IPS-NIHi7 (cell line): Measurements from ENCODE around the gene PF4V1.

Experiments
- DNase-seq: peaks from one replicate; pipeline ENCODE4 v3.0.0; 2012; ENCODE audit warnings: mixed read lengths; ENCODE audit errors: extremely low spot score

PF4V1 gene

DNA sequence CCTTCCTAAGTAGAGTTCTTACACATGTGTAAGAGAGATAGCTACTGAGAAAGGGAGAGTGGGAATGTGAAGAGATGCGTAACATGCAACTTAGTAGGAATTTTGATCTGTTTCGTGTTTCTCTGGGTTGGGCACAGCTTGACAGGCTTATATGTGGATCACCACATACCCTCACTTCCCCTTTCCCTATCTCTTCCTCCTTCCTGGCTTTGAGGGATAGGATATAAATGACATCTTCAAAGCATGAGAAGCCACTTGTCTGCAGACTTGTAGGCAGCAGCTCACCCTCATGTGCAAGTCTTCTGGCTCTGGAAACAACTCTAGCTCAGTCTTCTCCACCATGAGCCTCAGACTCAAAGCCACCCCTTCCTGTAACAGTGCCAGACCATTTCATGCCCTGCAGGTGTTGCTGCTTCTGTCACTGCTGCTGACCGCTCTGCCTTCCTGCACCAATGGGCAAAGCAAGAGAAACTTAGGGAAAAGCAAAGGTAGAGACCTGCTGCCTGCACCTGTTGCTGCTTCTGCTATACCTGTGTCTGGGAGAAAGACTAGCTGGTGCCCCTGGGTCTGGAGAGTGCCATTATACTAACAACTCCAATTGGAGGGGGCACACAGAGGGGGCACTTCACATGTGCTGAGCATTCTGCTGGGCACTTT is 5.4 kb upstream of the PF4V1 start:
- no peak for DNase-seq

DNA sequence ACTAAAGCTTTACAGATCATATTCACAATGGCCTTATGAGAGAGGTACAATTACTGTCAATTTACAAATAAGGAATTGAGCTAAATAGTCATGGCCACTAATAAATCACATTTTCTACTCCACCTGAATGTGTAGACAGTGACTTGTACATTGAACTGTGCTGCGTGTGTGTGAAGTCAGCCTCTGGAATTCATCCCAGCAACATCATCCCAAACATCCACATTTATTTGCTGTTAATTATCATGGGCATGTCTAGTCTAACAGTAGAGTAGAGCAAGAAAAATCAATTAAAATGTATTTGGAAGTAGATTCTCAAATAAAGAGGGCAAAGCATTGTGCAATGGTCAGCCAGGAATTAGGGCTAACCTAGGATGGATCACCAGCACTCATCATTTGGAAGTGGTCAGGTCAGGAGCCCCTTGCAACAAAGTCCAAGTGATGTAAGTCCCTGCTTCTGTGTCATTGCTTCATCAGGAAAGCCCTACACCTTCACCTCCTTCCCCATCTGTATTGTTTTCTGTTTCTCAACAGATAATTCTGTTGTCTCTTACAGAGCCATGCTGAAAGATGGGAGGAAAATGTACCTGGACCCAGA is 4.8 kb upstream of the PF4V1 start:
- DNase-seq: no peak

DNA sequence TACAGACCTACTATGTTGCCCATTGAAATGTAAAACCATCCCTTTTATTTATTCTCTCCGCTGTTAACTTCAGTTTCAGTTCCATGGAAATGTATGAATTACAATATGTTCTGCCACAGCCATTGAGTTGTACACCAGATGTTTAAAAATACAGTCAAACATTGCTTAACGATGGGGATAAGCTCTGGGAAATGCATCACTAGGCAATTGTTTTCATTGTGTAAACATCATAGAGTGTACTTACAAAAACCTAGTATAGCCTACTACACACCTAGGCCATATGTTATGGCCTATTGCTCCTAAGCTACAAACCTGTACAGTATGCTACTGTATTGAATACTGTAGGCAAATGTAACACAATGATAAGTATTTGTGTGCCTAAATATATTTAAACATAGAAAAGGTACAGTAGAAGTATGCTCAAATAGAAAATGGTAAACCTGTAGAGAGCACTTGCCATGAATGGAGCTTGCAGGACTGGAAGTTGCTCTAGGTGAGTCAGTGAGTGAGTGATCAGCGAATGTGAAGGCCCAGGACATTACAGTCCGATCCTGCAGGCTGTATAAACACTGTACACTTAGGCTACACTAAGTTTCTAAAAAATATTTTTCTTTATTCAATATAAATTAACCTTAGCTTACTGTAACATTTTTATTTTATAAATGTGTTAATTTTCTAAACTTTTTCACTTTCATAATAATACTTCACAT is 2.7 kb upstream of the PF4V1 start:
- DNase-seq: no peak

DNA sequence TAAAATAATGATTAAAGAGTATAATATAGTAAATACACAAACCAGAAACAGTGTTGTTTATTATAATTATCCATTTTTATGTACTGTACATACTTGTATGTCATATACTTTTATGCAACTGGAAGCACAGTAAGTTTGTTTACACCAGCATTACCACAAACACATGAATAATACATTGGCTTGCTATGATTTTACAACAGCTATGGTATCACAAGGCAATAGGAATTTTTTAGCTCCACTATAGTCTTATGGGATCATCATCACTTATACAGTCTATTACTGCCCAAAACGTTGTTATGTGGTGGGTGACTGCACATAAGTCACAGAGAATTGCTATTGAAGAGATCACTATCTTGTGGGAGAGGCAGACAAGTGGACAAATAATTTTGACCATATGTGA is 1.8 kb upstream of the PF4V1 start:
- no peak for DNase-seq

DNA sequence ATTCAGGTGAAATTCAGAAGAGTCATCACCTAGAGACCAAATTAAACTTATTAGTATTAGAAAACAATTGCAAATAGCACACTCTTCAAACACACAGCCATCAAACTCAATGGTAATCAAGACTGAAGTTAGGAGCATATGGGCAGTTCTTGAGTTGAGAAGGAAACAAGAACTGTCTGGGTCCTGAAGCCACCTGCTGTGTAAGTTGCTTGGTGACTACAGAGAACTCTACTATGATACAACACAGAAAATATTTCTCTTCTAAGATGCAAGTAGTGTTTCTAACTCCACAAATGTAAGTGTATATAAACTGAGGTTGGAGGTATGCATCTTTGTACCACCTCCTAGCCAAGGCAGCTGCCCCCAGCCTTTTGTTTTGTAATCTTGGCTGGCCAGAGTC is 325 bp upstream of the PF4V1 start:
- DNase-seq: no peak

DNA sequence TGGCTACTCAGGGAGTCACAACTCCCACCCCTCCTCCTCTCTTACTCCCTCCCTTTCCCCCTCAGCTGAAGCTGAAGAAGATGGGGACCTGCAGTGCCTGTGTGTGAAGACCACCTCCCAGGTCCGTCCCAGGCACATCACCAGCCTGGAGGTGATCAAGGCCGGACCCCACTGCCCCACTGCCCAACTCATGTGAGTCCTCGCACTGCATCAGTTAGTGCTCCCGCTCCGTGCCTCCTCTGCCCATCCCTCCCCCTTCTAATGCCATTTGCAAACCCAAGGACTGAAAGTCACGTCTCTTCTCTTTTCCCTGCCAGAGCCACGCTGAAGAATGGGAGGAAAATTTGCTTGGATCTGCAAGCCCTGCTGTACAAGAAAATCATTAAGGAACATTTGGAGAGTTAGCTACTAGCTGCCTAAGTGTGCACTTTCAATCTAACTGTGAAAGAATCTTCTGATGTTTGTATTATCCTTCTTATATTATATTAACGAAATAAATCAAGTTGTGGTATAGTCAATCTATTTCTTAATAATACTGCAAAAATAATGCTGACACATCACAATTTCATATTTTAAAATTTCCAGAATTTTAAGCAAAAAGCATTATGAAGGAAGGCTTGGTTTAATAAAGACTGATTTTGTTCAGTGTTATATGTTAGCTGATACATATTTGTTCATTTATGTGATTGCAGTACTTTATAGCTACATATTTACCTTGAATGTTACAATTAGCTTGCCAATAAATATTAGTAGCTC is 800 bp downstream of the PF4V1 start:
- no peak for DNase-seq

DNA sequence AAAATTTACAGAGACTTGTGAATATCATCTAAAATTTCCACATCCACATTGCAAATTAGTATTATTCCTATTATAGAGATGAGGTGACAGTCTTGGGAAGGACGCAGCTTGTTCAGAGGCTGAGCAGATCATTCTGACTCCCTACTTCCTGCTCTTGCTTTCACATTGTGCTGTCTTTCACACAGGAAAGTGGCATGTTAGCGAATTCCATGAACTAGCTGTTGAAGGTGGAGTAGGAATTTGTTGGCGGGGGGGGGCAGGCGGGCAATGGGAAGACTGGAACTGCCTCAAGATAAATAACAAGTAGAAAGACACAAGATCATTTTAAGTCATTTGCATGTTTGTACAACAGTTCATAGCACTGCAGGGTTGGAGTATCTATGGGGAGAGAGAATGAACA is 2.3 kb downstream of the PF4V1 start:
- no peak for DNase-seq

DNA sequence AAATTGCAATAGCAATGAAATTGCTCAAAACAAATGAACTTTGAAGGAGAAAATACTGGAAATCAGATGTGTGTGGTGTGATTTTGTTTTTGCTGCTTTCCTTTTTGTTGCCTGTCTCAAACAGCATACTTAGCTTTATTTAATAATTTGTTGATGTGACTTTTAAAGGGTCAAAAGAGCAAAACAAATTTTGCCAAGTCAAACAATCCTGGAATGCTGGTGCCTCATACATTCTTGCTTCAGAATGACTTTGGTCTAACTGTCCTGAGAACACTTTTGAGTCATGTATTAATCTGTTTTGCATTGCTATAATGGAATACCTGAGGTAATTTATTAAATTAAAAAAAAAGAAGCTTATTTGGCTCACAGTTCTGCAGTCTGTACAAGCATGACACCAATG is 3.4 kb downstream of the PF4V1 start:
- DNase-seq: no peak

DNA sequence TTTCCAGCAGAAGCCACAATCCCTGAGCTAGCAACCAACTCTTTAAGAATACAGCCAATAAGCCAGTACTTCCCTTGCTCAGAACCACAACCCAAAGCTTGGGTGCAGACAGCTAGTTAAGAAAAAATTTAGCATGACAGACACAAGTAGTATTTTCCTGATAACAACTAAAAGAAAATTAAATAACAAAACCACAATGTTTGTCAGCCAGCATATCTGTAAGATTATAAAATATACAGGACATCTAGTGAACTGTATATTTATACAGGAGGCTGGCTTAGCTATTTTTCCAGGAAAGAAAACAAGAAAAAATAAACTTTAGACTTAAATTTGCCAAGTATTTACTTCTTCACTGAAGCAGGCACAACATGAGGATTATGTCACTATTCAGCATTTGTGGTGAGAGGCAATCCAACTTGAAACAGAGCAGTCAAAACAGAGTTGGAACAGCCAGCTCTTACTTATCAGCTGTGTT is 6.6 kb downstream of the PF4V1 start:
- no peak for DNase-seq

DNA sequence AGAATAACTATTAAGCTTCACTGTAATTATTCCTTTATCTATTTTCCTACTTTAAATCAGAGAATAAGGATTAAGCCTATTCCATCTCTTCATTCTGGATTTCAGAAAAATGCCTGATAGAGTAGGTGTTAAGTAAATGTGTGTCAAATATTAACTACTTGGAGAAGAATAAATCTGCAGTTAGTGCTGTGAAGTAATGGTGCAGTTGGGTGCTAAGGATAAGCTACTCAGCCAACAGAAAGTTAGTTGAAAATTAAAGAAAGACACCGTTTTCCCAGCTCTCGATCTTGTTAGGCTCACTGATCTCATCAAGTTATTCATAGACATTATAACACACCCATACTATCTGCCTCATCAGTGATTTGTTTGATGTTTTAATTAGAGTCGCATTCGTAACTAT is 7.1 kb downstream of the PF4V1 start:
- no peak for DNase-seq

DNA sequence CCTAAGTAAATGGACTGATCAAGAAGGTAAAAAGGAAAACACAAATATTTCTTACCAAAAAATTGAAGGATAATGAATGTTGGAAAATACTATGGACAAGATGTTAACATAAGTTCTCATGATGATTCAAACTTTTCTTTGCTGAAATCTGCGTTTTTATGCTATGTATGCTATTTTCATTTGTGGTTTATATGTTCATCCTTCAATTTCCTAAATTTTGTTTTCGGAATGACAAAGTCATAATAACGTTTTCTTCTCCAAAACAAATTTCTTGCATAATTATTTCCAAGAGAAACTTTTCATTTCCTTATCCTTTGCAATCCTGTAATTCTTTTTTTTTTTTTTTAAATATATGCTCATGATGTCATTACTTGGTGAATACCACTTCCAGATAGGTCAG is 7.8 kb downstream of the PF4V1 start:
- no peak for DNase-seq

DNA sequence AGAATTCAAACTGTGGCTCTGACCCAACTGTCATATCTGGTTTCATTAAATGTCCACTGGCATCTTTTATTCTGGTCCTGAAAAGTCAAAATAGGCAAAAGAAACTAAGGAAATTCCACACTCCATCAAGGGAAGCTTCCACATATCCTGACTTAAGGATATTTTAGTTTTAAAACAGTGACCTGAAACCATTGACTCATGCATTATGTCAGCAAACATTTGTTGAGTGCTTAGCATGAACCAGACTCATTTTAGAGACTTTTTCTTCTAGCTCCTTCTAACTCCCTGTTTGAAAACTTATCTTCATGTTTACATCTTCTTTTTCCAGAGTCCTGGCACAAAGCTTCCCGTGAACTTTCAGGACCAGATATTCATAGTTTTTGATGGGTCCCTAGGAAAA is 9.2 kb downstream of the PF4V1 start:
- no peak for DNase-seq

DNA sequence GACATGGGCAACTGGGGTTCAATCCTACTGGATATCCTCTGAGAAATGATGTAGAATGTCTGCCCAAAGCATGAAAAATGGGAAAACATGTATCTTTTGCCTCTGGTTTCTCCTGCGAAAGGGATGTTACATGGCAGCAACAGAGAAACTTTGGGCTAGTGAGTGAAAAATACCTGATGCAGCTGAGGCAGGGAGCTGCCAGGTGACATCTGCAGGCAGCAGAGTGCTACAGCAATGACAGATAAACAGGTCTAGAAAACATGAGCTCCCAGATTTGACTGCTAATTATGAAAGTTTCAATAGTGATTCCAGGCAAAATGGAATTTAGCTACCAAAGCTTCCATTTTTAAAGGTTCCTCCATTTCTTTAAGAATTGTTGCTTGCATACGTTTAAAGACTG is 11.3 kb downstream of the PF4V1 start:
- DNase-seq: peak; percentile 52

DNA sequence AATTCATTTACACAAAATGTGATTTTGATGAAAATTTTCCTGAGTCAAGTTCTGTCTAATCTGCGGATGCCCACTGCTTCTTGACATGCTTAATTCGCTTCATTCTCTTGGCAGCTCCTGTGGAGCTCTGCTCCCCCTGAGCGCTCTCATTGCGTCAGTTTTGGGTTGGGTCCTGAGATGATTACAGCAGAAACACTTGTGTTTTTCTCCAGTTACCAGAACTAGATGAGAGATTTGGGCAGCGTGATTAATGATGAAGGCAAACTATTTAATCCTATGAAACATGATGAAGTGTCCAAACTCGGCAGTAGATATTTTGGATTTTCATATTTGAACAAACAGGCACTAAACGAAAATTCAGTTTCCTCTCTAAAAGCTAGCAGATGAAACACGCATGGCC is 11.9 kb downstream of the PF4V1 start:
- no peak for DNase-seq

DNA sequence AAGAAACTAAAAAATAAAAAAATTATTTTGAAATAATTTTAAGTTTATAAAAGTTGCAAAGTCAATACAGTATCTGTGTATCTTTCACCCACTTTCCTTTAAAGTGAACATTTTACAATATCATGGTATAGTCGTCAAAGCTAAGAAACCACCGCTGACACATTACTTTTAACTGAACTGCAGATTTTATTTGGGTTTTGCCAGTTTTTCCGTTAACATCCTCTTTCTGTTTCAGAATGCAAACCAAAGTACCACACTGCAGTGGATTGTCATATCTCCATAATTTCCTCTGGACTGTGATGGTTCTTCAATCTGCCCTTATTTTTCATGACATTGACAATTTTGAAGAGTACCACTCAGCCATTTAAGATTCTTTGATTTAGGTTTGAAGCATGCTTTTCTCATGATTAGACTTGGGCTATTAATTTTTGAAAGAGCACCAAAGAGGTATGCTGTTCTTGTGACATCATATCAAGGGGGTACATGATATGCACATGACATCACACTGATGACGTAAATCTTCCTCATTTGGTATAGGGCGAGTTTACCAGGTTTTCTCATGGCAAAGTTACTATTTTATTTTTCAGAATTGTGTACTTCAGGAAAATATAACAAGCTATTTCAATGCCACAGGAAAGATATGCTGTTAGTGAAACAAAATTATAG is 12.5 kb downstream of the PF4V1 start:
- no peak for DNase-seq

DNA sequence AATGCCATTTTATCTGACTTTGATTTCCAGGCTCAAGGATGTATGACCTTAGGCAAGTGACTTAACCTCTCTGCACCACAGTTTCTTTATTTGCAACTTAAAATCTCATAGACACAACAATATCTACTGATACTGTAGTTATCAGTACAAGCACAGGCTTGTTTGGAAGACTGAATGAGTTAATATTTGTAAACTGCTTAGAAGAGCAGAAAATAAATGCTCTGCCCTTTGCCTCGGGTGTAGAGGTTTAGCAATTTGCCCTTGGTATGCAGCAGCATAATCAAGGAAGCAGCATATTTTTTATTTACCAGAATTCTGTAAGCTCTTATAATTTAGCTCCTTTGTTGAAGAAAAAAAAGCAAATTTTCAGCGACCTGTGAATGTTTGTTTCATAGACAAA is 13.2 kb downstream of the PF4V1 start:
- no peak for DNase-seq

DNA sequence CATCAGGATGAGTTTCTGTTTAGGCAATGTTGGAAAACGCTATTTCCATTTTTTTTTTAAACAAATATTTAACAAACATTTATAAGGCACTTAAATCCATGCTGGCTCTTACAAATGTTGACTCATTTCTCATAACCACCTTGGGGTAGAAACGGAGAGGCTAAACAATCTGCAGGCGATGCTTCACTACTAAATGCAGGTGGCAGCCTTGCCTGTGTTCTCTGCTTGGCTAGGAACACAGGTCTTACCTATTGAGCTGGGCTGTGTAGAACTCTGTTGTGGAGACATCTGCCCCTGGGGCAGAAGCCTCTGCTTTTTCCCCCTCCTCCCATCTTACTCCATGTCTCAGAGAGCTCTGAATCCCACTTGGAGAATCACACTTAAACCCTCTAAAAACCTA is 14.7 kb downstream of the PF4V1 start:
- peak; percentile 34 for DNase-seq

DNA sequence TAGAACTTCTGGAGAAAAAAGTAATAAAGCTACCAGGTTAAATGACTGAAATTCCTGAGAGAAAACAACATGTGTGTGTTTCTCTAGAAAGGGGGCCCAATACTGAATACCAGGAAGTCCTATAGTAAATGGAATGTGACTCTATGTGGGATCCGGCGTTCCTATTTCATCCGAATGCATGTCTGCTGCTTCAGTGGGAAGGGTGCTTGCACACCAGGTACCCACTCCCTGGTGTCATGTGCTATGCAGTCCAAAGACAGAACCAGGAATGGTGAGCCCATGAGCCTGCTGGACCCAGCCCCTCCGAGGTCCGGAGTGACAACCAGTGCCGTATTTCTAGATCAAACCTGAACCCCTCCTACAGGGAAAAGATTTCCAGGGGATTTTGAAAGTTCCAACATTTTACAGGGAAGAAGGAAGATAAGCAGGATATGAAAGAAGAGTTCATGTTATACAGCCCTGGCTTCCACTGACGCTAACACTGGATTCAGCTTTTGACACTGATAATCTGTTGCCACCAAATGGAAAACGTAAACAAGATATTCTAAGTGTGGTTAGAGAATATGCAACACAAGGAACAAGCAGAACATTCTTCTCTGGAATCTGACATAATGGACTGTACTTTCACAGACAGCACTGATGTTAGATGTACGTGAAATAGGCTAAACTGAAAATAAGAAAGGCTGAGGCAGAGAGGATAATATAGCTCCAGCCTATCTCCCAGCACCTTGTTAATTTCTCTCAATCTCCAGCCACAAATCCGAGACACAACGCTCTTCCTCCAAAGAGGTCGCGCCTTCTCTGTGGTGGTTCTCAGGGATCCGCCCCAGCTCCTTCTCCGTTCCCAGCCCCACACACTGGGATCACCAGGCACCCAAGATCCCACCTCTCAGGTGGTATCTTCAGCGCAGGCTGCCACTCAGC is 15.4 kb downstream of the PF4V1 start:
- DNase-seq: peak; percentile 34

DNA sequence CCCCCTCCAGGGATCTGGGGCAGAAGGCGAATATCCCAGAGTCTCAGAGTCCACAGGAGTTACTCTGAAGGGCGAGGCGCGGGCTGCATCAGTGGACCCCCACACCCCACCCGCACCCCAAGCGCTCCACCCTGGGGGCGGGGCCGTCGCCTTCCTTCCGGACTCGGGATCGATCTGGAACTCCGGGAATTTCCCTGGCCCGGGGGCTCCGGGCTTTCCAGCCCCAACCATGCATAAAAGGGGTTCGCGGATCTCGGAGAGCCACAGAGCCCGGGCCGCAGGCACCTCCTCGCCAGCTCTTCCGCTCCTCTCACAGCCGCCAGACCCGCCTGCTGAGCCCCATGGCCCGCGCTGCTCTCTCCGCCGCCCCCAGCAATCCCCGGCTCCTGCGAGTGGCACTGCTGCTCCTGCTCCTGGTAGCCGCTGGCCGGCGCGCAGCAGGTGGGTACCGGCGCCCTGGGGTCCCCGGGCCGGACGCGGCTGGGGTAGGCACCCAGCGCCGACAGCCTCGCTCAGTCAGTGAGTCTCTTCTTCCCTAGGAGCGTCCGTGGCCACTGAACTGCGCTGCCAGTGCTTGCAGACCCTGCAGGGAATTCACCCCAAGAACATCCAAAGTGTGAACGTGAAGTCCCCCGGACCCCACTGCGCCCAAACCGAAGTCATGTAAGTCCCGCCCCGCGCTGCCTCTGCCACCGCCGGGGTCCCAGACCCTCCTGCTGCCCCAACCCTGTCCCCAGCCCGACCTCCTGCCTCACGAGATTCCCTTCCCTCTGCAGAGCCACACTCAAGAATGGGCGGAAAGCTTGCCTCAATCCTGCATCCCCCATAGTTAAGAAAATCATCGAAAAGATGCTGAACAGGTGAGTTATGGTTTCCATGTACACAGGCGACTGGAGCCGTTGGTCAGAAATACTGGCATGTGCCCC is 16.3 kb downstream of the PF4V1 start, which contains the start of gene CXCL1:
TSS of gene CXCL1 (plus strand) at position 264 of the 926 bp plus-strand sequence. CDS start at position 342, 78 bp downstream.
- DNase-seq: peak; percentile 45

DNA sequence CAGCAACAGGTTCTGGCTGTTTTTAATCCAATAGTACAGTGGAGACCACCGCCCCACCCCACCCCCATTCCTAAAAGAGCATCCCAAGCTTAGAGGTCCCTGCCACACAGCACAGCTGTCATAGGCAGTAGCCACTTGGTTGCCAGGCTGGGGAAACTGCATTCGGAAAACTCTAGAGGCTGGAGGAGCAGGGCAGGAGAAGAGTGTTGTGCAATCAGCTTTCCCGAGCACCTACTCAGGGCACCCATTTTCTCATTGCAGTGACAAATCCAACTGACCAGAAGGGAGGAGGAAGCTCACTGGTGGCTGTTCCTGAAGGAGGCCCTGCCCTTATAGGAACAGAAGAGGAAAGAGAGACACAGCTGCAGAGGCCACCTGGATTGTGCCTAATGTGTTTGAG is 17.2 kb downstream of the PF4V1 start:
- DNase-seq: no peak
